H9 (cell line): ENCODE data around the gene RRBP1. TPM values are rescaled to one million over a fixed set of nuclear protein-coding genes. Genes with fewer than 3 reads are reported as not detected.

ENCODE experiments used
- DNase-seq: peaks from one replicate; pipeline ENCODE4 v3.0.0-alpha.2; 2017
- H2AFZ ChIP-seq: one replicate; pipeline ENCODE4 v1.6.1; 2013; ENCODE audit warnings: mild to moderate bottlenecking, low read length, control low read depth, moderate library complexity
- H2AK5ac ChIP-seq: 2 replicates; pipeline ENCODE4 v1.6.1; 2013; ENCODE audit warnings: low read length, control low read depth, mixed read lengths; ENCODE audit not compliant: insufficient read length
- H2BK120ac ChIP-seq: one replicate; pipeline ENCODE4 v1.6.1; 2013; ENCODE audit warnings: low read depth, mild to moderate bottlenecking, low read length, control low read depth, inconsistent platforms; ENCODE audit not compliant: poor library complexity, severe bottlenecking
- H2BK12ac ChIP-seq: 2 replicates; pipeline ENCODE4 v1.6.1; 2013; ENCODE audit warnings: low read length, control low read depth, mixed read lengths, low read depth; ENCODE audit not compliant: insufficient read length
- H2BK15ac ChIP-seq: 2 replicates; pipeline ENCODE4 v1.6.1; 2013; ENCODE audit warnings: low read depth, low read length, control low read depth
- H2BK20ac ChIP-seq: one replicate; pipeline ENCODE4 v1.6.1; 2013; ENCODE audit warnings: low read depth, mild to moderate bottlenecking, low read length, control low read depth, inconsistent platforms; ENCODE audit not compliant: poor library complexity, severe bottlenecking
- H2BK5ac ChIP-seq: 2 replicates; pipeline ENCODE4 v1.6.1; 2013; ENCODE audit warnings: low read length, control low read depth, mixed read lengths; ENCODE audit not compliant: insufficient read length
- H3K14ac ChIP-seq: 2 replicates; pipeline ENCODE4 v1.6.1; 2013; ENCODE audit warnings: low read length, control low read depth; ENCODE audit not compliant: insufficient read depth
- H3K18ac ChIP-seq: 2 replicates; pipeline ENCODE4 v1.6.1; 2013; ENCODE audit warnings: low read depth, mild to moderate bottlenecking, mixed read lengths, low read length, control low read depth; ENCODE audit not compliant: insufficient read length
- H3K23ac ChIP-seq: 2 replicates; pipeline ENCODE4 v1.6.1; 2013; ENCODE audit warnings: low read length, control low read depth, mixed read lengths, low read depth; ENCODE audit not compliant: insufficient read length
- H3K23me2 ChIP-seq: 2 replicates; pipeline ENCODE4 v1.6.1; 2013; ENCODE audit warnings: low read depth, mild to moderate bottlenecking, mixed read lengths, low read length, control low read depth; ENCODE audit not compliant: insufficient read length, poor library complexity, severe bottlenecking
- H3K27ac ChIP-seq: 2 replicates; pipeline ENCODE4 v1.5.1; 2013; ENCODE audit warnings: low read length, control low read depth, mixed read lengths, low read depth; ENCODE audit not compliant: insufficient read length
- H3K27me3 ChIP-seq: 2 replicates; pipeline ENCODE4 v1.6.1; 2013; ENCODE audit warnings: low read length, control low read depth, inconsistent platforms; ENCODE audit not compliant: insufficient read depth
- H3K4ac ChIP-seq: 2 replicates; pipeline ENCODE4 v1.6.1; 2013; ENCODE audit warnings: low read depth, mild to moderate bottlenecking, control low read depth, inconsistent platforms, low read length, moderate library complexity
- H3K4me1 ChIP-seq: 2 replicates; pipeline ENCODE4 v1.6.1; 2013; ENCODE audit warnings: low read length, control low read depth, inconsistent platforms; ENCODE audit not compliant: insufficient read depth
- H3K4me2 ChIP-seq: 2 replicates; pipeline ENCODE4 v1.6.1; 2013; ENCODE audit warnings: low read length, control low read depth, mixed read lengths; ENCODE audit not compliant: insufficient read length, insufficient read depth
- H3K56ac ChIP-seq: 2 replicates; pipeline ENCODE4 v1.6.1; 2013; ENCODE audit warnings: low read depth, mild to moderate bottlenecking, mixed read lengths, low read length, control low read depth; ENCODE audit not compliant: insufficient read length
- H3K79me1 ChIP-seq: 2 replicates; pipeline ENCODE4 v1.6.1; 2013; ENCODE audit warnings: low read depth, mild to moderate bottlenecking, moderate library complexity, low read length, control low read depth, inconsistent platforms; ENCODE audit not compliant: insufficient read depth, poor library complexity, severe bottlenecking
- H3K79me2 ChIP-seq: 2 replicates; pipeline ENCODE4 v1.6.1; 2013; ENCODE audit warnings: low read length, control low read depth, inconsistent platforms; ENCODE audit not compliant: insufficient read depth
- H3K9ac ChIP-seq: 2 replicates; pipeline ENCODE4 v1.6.1; 2013; ENCODE audit warnings: low read length, control low read depth, mixed read lengths; ENCODE audit not compliant: insufficient read length; ENCODE audit errors: extremely low read depth
- H3K9me3 ChIP-seq: one replicate; pipeline ENCODE4 v1.6.1; 2013; ENCODE audit warnings: low read depth, low read length, inconsistent platforms; ENCODE audit not compliant: control insufficient read depth
- H3T11ph ChIP-seq: one replicate; pipeline ENCODE4 v1.6.1; 2013; ENCODE audit warnings: mild to moderate bottlenecking, low read length, control low read depth, inconsistent platforms
- H4K20me1 ChIP-seq: one replicate; pipeline ENCODE4 v1.6.1; 2013; ENCODE audit not compliant: control insufficient read depth, insufficient read length, insufficient read depth
- H4K5ac ChIP-seq: 2 replicates; pipeline ENCODE4 v1.6.1; 2013; ENCODE audit warnings: low read depth, mild to moderate bottlenecking, mixed read lengths, low read length, control low read depth; ENCODE audit not compliant: insufficient read length
- H4K8ac ChIP-seq: replicated peaks from 2 replicates; pipeline ENCODE4 v1.6.1; 2013; ENCODE audit warnings: low read length, control low read depth, mixed read lengths, low read depth; ENCODE audit not compliant: insufficient read length
- H4K91ac ChIP-seq: 2 replicates; pipeline ENCODE4 v1.6.1; 2013; ENCODE audit warnings: low read depth, mild to moderate bottlenecking, moderate library complexity, mixed read lengths, low read length, control low read depth; ENCODE audit not compliant: insufficient read length
- H3K27ac Mint-ChIP-seq, 3 experiments: 2 replicates in 2 of 3; 3 replicates in 1 of 3; pipeline ENCODE4 v1.8.0; 2020 to 2021; ENCODE audit warnings: mixed read lengths in 3 of 3, mild to moderate bottlenecking in 1 of 3, moderate library complexity in 1 of 3
- H3K27me3 Mint-ChIP-seq: 2 replicates; pipeline ENCODE4 v1.8.0; 2021; ENCODE audit warnings: low read depth, mild to moderate bottlenecking, moderate library complexity, mixed read lengths
- H3K36me3 Mint-ChIP-seq, 3 experiments: 2 replicates in 2 of 3; 3 replicates in 1 of 3; pipeline ENCODE4 v1.8.0; 2020 to 2021; ENCODE audit warnings: low read depth in 3 of 3, mixed read lengths in 3 of 3; ENCODE audit not compliant: insufficient read depth in 1 of 3
- H3K4me1 Mint-ChIP-seq, 2 experiments: 2 replicates each; pipeline ENCODE4 v1.8.0; 2020; ENCODE audit warnings: mixed read lengths in 2 of 2
- H3K4me3 Mint-ChIP-seq, 2 experiments: 2 replicates in 1 of 2; 3 replicates in 1 of 2; pipeline ENCODE4 v1.8.0; 2020 to 2021; ENCODE audit warnings: mild to moderate bottlenecking in 2 of 2, mixed read lengths in 2 of 2, moderate library complexity in 1 of 2
- H3K9me3 Mint-ChIP-seq, 2 experiments: 2 replicates in 1 of 2; 3 replicates in 1 of 2; pipeline ENCODE4 v1.8.0; 2020; ENCODE audit warnings: mild to moderate bottlenecking in 2 of 2, mixed read lengths in 2 of 2, moderate library complexity in 1 of 2
- CTCF ChIP-seq: fragments of 200-600 bp; sonication (generic); conservative IDR thresholded peaks from 3 replicates; pipeline ENCODE4 v1.8.0; 2021; ENCODE audit warnings: antibody characterized with exemption, mild to moderate bottlenecking
- WGBS: extraction: QIAGEN DNeasy Blood & Tissue Kit; methylation state at CpG from one replicate; pipeline ENCODE4 v1.1.7; 2013; ENCODE audit warnings: missing lambda C conversion rate, low lambda C conversion rate, mixed read lengths; ENCODE audit not compliant: insufficient read length; ENCODE audit errors: extremely low coverage; 5-methylcytosine and 5-hydroxymethylcytosine counted together
- total RNA-seq: library from RNA; stranded (reverse); gene quantifications from 2 replicates; pipeline ENCODE4 v1.2.1, GENCODE V29; 2021

The RRBP1 gene
- total RNA-seq, 1 experiment from 2014 or later = 97.8 TPM

GRCh38 chr20:17706632-17707031, 24.6 kb upstream of the RRBP1 start:
- Histone ChIP-seq H3K9ac (no peak overlapping the region), H2BK5ac (no peak overlapping the region), H2BK20ac (no peak overlapping the region), H4K20me1 (peaks cover 2% of the 10 kb centered on the region), H3K56ac (no peak overlapping the region), H3K4me1 (peaks cover 2% of the 10 kb centered on the region; the same call in 1 of the 2 replicates), H2BK12ac (no peak overlapping the region), H3K9me3 (no peaks in the 10 kb centered on the region), H2AFZ (no peak overlapping the region), H3K23ac (no peak overlapping the region), H3K79me1 (no peaks in the 10 kb centered on the region), H4K8ac (no peak overlapping the region), H3K79me2 (no peaks in the 10 kb centered on the region), H4K5ac (no peak overlapping the region), H3T11ph (no peak overlapping the region), H3K14ac (no peak overlapping the region), H3K27ac (no peak overlapping the region), H2BK120ac (no peak overlapping the region), H3K4ac (no peak overlapping the region), H3K23me2 (no peaks in the 10 kb centered on the region), H4K91ac (no peak overlapping the region), H2AK5ac (no peak overlapping the region), H3K18ac (no peak overlapping the region), H3K27me3 (no peaks in the 10 kb centered on the region), H2BK15ac (no peak overlapping the region), H3K4me2 (no peak overlapping the region)
- peaks cover 0 to 2% of the 10 kb centered on the region in 2 experiments; a peak in 1 of 5 replicates for H3K9me3 Mint-ChIP-seq
- TF ChIP-seq CTCF = no peak
- no peak for DNase-seq
- H3K27me3 Mint-ChIP-seq = peaks cover 1% of the 10 kb centered on the region
- H3K36me3 Mint-ChIP-seq = no peaks in the 10 kb centered on the region
- WGBS = no CpG with 5 or more reads among the region's 3 CpGs
- H3K27ac Mint-ChIP-seq = no peak overlapping the region
- H3K4me1 Mint-ChIP-seq = peaks cover 18% of the 10 kb centered on the region in 2 experiments
- H3K4me3 Mint-ChIP-seq = no peak overlapping the region
